Tibial nerve (tissue), 4 donors: ENCODE data around the gene RAD51.

Experiments used
- CTCF ChIP-seq, 5 experiments: fragments of 200-600 bp in 3 of 5; fragments of 450-650 bp in 2 of 5; sonication (generic) in 3 of 5; IDR thresholded peaks; one replicate each; pipeline ENCODE4 v1.5.1; 2016 to 2019; ENCODE audit warnings: antibody characterized with exemption in 5 of 5, mild to moderate bottlenecking in 3 of 5, moderate library complexity in 2 of 5
- EP300 ChIP-seq, 2 donors: sonication (generic); formaldehyde crosslinking; IDR thresholded peaks; one replicate each; pipeline ENCODE4 v1.6.1; 2017; ENCODE audit warnings: antibody characterized with exemption in 2 of 2, mild to moderate bottlenecking in 1 of 2
- POLR2A ChIP-seq, 2 donors: fragments of 450-650 bp; IDR thresholded peaks; one replicate each; pipeline ENCODE4 v1.6.1; 2017; ENCODE audit warnings: antibody characterized with exemption in 2 of 2, mild to moderate bottlenecking in 2 of 2, moderate library complexity in 2 of 2

DNA sequence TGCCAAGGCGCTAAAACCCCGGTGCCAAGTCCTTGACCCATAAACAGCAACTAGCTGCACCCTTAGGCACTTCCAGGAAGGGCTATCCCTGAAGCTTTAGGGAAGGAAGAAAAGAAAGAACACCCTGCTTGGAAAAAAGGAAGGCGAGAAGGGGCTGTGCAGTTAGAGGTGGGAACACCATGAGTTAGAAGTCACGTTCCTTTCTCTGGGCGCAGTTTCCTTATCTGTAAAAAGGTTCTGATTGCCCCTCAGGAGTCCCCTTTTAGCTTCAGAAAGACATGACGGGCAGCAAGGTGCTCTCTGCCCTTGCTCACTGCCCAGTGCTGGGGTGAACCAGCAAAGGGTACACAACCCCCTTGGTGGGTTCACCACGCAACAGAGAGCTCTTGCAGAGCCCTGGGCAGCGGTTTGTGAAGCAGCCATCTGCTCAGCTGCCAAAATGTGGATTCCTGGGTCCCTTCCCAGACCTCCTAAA lies 69.7 kb downstream of the RAD51 start:
- TF ChIP-seq CTCF (IDR thresholded peaks at IDR 0.05) (no peak), POLR2A (IDR thresholded peaks at IDR 0.05) (no peak), EP300 (IDR thresholded peaks at IDR 0.05) (no peak)
